GM21576 (cell line): ENCODE results near the gene PAM.
"Not testable (repeated sequence)": the region's sequence is repeated elsewhere in the genome, so short reads cannot be mapped to it uniquely, and the experiment has no call there.

Source experiments
- ATAC-seq: cut with Tn5 transposase; IDR thresholded peaks from one replicate; pipeline ENCODE4 v1.9.1; 2021; ENCODE audit warnings: mild to moderate bottlenecking, moderate library complexity; ENCODE audit not compliant: unreplicated experiment

Gene PAM

GRCh38 chr5:102975457-102976182, 220.5 kb downstream of the PAM start:
- ATAC-seq = no peak

DNA sequence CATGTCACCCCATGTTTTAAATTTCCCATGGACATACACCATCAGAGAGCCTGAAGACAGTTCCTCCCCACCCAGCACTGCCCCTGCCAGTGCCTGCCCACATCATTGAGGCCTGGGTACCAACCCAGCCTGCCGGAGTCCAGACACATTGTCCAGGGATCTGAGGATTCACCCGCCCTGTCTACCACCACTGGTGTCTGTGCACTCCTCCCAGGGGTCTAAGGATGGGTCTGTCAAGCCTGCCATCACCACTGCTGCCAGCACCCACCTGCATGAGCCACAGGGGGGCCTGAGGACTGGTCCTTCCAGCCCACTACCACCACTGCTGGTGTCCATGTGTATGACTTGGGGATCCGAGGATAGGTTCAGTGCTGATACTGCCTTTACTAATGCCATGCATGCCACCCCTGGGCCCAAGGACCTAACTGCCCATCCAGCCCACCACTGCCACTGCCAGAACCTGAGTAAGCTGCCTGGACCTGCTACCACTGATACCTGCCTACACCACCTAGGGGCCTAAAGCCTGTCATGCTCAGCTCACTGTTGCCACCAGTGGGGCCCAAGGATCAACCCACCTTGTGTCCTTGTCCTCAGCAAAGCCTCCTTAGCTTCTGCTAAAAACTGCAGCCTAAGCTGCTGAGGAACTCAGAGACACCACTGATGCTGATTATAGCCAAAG, 227.0 kb downstream of the PAM start:
- ATAC-seq = no peak

DNA sequence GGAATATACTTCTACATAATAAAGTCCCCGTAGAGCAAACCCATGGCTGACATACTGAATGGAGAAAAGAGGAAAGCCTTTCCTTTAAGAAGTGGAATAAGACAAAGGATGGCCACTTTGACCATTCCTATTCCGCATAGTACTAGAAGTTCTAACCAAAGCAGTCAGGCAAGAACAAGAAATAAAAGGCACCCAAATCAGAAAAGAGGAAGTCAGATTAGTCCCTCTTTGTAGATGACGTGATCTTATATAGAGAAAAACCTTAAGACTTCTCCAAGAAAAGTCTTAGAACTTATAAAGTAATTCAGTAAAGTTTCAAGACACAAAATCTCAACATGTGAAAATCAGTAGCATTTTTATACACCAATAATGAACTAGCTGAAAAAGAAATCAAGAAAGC, 231.0 kb downstream of the PAM start:
- no peak for ATAC-seq

DNA sequence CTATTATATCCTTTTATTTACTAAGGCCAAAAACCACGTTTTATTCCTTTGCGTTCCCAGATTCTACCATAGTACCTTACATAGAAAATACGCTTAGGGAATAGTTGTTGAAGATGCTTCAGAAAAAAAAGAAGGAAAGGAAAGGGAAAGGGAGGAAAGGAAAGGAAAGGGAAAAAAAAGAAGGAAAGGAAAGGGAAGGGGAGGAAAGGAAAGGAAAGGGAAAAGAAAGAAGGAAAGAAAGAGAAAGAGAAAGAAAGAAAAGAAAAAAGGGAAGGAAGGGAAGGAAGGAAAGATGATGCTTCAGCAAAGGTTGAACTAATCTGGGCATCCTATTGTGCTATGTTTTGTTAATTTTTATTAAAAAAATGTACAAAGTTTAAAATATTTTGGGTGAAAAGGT, 233.4 kb downstream of the PAM start:
- no peak for ATAC-seq

GRCh38 chr5:102991802-102992201, 236.7 kb downstream of the PAM start:
- ATAC-seq = no peak

- no peak for ATAC-seq
These were observed 241.0 kb downstream of the PAM start for GRCh38 chr5:102996011-102996575.

DNA sequence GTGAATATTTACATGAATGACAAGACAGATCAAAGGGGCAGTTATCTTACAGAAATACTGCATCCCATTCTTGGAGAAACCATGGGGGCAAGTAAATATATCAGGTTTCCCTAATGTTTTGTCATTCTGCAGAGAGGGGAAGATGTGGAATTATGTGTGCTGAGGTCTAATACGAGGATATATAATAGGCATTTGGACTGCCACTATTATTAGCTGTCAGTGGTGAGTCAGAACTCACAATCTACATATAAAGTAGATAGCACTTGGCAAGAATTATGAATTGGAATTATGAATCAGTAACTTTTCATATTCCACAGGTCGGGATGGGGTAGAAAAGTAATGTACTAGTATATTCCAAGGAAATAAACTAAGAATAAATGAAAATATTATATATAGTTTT, 243.1 kb downstream of the PAM start:
- no peak for ATAC-seq

DNA sequence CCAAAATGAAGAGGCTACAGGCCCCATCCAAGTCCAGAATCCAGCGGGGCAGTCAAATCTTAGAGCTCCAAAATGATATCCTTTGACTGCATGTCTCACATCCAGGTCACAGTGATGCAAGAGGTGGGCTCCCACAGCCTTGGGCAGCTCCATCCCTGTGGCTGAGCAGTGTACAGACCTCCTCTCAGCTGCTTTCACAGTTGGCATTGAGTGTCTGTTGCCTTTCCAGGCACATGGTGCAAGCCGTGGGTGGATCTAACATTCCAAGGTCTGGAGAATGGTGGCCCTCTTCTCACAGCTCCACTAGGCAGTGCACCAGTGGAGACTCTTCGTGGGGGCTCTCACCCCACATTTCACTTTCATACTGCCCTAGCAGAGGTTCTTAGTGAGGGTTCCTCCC, 244.1 kb downstream of the PAM start:
- no peak for ATAC-seq

DNA sequence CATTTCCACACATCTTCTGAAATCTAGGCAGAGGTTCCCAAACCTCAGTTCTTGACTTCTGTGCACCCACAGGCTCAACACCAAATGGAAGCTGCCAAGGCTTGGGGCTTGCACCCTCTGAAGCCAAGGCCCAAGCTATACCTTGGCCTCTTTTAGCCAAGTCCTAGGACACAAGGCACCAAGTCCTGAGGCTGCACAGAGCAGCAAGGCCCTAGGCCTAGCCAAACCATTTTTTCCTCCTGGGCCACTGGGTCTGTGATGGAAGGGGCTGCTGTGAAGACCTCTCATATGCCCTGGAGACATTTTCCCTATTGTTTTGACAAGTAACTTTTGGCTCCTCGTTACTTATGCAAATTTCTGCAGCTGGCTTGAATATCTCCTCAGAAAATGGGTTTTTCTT, 244.5 kb downstream of the PAM start:
- ATAC-seq = not testable (repeated sequence)

DNA sequence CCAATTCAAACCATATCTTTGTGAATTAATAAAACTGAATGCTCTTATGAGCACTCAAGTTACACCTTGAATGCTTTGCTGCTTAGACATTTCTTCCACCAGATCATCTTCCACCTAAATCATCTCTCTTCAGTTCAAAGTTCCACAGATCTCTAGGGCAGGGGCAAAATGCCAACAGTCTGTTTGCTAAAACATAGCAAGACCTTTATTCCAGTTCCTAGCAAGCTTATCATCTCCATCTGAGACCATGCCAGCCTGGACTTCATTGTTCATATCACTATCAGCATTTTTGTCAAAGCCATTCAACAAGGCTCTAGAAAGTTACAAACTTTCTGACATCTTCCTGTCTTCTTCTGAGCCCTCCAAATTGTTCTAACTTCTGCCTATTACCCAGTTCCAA, 245.0 kb downstream of the PAM start:
- no peak for ATAC-seq

GRCh38 chr5:103003872-103004271, 248.8 kb downstream of the PAM start:
- no peak for ATAC-seq

DNA sequence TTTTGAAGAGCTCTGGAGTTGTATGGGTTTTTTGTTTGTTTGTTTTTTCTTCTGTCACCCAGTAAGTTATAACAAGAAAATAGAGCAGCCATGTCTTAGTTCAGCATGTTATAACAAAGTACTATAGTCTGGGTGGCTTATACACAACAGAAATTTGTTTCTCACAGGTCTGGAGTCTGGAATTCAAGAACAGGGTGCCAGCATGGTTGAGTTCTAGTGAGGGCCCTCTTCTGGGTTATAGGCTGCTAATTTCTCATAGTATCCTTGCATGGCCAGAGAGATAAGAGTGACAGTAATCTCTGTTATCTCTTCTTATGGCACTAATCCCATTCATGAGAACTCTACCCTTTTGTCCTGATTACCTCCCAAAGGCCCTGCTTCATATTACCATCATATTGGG, 250.2 kb downstream of the PAM start:
- ATAC-seq = no peak

DNA sequence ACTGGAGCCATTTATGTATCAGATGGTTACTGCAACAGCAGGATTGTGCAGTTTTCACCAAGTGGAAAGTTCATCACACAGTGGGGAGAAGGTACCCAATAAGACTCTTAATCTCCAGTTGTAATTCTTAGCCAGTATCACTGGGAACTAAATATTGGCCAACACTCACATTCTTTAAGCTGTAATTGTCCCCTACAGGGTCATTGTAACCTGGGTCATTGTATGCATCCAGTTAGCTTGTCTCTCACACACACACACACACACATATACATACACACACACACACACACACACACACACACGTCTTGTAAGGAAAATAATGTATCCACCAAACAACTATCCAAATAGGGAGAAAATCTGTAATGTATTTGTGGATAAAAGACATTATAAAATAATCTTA, 251.8 kb downstream of the PAM start:
- no peak for ATAC-seq

- ATAC-seq = no peak
These were observed 255.1 kb downstream of the PAM start for GRCh38 chr5:103010168-103010567.

DNA sequence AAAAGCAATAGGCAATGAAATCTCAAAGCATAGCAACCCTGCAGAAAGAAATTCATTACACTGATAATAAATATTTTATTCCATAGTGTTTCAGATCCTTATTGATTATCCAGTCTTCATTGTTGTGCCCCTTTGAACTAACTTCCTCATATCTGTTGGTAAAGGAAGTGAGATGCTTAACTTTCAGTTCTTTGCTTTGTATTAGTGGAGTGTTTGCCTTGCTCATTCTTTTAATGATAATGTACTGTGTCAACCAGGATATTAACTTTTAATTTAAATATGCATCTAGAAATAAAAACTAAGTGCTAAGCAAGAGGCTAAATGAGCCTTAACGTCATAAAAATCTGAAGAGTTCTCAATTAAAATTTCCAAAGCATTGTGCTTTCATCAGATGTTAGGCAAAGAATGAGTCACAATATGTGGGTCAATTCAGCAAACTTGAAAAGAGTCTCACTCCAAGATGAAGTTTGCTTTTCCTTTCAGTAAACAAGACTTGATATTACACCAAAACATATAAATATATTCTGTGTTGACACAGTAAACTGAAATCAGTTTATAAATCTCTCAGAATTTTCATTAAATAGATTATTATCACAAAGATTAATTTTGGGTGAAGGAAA, 258.9 kb downstream of the PAM start:
- no peak for ATAC-seq

- no peak for ATAC-seq
These were observed 259.9 kb downstream of the PAM start for GRCh38 chr5:103014983-103015382.

DNA sequence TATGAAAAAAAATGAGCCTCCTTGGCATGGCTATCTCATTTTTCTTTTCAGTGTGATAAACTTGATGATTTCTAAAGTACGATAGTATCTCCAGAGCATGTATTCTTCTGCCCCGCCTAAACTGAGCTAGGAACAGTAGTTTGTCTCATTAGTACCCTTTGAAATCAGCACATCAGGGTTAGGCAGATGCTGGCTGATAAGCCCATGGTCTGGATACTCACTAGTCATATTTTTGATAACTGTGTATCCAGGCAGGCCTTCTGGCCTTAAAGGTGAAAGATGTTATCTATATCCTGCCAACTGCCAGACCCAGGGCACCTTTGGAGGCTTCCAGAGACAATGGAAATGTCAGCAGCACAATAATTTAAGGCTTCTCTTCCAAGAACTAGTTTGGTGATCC, 261.1 kb downstream of the PAM start:
- no peak for ATAC-seq

DNA sequence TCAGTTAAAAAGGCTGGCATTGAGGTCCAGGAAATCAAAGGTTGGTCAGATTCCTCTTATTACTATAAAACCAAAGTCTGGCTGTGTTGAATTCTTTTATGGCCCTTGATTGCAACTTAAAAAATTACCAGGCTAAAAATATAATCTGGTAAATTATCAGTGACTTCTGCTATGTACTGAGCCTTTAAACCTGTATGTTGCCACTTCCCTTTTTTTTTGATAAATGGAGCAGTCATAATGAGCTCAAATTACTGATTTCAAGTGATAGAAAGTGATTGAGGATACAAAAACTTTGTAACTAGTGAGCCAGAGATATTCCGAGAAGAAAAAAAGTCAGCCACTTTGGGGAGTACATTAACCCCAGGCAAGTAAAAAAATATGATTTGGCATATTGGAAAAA, 264.7 kb downstream of the PAM start:
- no peak for ATAC-seq

DNA sequence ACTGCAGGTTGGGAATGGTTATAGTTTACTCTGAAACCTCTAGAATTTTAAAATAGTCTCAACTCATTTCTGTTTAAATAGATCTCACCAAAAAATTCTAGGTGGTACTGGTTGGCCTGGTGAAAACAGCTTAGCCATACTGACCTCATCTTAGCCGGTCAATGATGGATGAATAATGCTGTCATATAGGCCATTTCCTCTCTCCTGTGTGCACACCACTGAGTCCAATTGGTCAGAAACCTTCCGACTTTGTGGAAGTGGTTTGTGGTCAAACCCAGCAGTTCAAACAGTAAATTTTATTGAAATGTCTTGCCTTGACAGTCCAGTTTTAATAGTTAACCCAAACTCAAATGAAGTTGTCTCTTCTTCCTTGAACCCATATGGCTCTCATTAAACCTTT, 266.2 kb downstream of the PAM start:
- no peak for ATAC-seq

GRCh38 chr5:103027267-103027666, 272.2 kb downstream of the PAM start:
- ATAC-seq = no peak

GRCh38 chr5:103031607-103032006, 276.5 kb downstream of the PAM start:
- ATAC-seq = no peak

DNA sequence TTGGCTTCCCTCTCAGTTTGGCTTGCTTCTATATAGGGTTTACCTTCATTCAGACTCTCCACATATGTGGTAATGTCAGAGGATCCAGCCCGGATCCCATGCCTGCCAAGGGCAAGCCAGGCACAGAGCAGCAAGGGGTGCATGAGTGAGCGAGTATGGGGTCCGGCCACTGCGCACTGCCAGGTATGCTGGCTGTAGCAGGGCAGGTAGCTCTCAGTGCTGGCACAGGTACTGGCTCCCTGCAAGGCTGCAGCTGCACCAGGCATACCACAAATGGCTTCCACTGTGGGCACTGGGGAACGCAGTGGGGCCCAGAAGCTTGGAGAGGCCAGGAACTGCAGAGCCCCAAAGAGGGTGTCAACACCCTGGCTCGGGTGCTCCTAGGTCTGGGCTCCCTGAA, 278.6 kb downstream of the PAM start:
- no peak for ATAC-seq
